Globus pallidus (tissue), 1 donor: ENCODE data around the gene KIF9.
"Not testable (repeated sequence)": the region's sequence is repeated elsewhere in the genome, so short reads cannot be mapped to it uniquely, and the experiment has no call there.

ENCODE experiments used
- DNase-seq: peaks from one replicate; pipeline ENCODE4 v3.0.0-alpha.2; 2015; ENCODE audit warnings: low spot score

Gene KIF9

GRCh38 chr3:47251689-47252088 lies 30.9 kb downstream of the KIF9 start:
- DNase-seq = no peak

- not testable (repeated sequence) for DNase-seq
Measured at GRCh38 chr3:47251085-47251484, 31.5 kb downstream of the KIF9 start.

GRCh38 chr3:47250309-47251060 lies 32.1 kb downstream of the KIF9 start:
- peak; percentile 35 for DNase-seq

GRCh38 chr3:47247131-47248064 lies 35.2 kb downstream of the KIF9 start:
- no peak for DNase-seq

GRCh38 chr3:47245271-47245670 lies 37.3 kb downstream of the KIF9 start:
- no peak for DNase-seq

- DNase-seq = no peak
Measured at GRCh38 chr3:47244531-47245100, 38.0 kb downstream of the KIF9 start.

GRCh38 chr3:47243419-47244147 lies 39.0 kb downstream of the KIF9 start:
- DNase-seq = peak; percentile 5

- no peak for DNase-seq
Measured at GRCh38 chr3:47239929-47240328, 42.7 kb downstream of the KIF9 start.

GRCh38 chr3:47238017-47238416 lies 44.6 kb downstream of the KIF9 start:
- DNase-seq = no peak

- DNase-seq = no peak
Measured at GRCh38 chr3:47228088-47228487, 54.5 kb downstream of the KIF9 start.

GRCh38 chr3:47227678-47228077 lies 54.9 kb downstream of the KIF9 start:
- peak; percentile 51 for DNase-seq

GRCh38 chr3:47225310-47225906 lies 57.2 kb downstream of the KIF9 start:
- DNase-seq = peak; percentile 40

- DNase-seq = no peak
Measured at GRCh38 chr3:47223755-47224154, 58.8 kb downstream of the KIF9 start.

GRCh38 chr3:47221798-47222197 lies 60.8 kb downstream of the KIF9 start:
- no peak for DNase-seq

- no peak for DNase-seq
Measured at GRCh38 chr3:47210863-47211405, 71.7 kb downstream of the KIF9 start.

GRCh38 chr3:47206022-47206421 lies 76.6 kb downstream of the KIF9 start:
- DNase-seq = not testable (repeated sequence)

GRCh38 chr3:47204875-47205274 lies 77.7 kb downstream of the KIF9 start:
- DNase-seq = no peak

- DNase-seq = no peak
Measured at GRCh38 chr3:47202542-47202941, 80.1 kb downstream of the KIF9 start.

- no peak for DNase-seq
Measured at GRCh38 chr3:47197287-47197686, 85.3 kb downstream of the KIF9 start.

- no peak for DNase-seq
Measured at GRCh38 chr3:47194994-47195393, 87.6 kb downstream of the KIF9 start.
